ENCODE data around the gene OXSM. TPM values are rescaled to one million over a fixed set of nuclear protein-coding genes. Genes with fewer than 3 reads are reported as not detected.

OXSM gene
- total RNA-seq, 6 experiments from 2014 or later = 6.5 to 12.2 (median 7.8) TPM

GRCh38 chr3:25830373-25831280 is 40.7 kb downstream of the OXSM start:
- H3K4me3 Mint-ChIP-seq = no peak overlapping the region
- H3K27ac Mint-ChIP-seq = no peak overlapping the region
- H3K36me3 Mint-ChIP-seq (ENCODE audit: low read depth) = no peaks in the 10 kb centered on the region
- DNase-seq = no peak
- no peaks in the 10 kb centered on the region for H3K9me3 Mint-ChIP-seq
- peaks cover 4% of the 10 kb centered on the region for H3K27me3 Mint-ChIP-seq (ENCODE audit: insufficient read depth)
- TF ChIP-seq CTCF (IDR thresholded peaks at IDR 0.05) = no peak
- H3K4me1 Mint-ChIP-seq (ENCODE audit: low read depth) = no peaks in the 10 kb centered on the region

- no peak overlapping the region for H3K27ac Mint-ChIP-seq
- no peaks in the 10 kb centered on the region for H3K36me3 Mint-ChIP-seq (ENCODE audit: low read depth)
- H3K4me1 Mint-ChIP-seq (ENCODE audit: low read depth) = no peaks in the 10 kb centered on the region
- H3K4me3 Mint-ChIP-seq = no peak overlapping the region
- peak; percentile 33 for DNase-seq
- peaks cover 3% of the 10 kb centered on the region for H3K27me3 Mint-ChIP-seq (ENCODE audit: insufficient read depth)
- no peaks in the 10 kb centered on the region for H3K9me3 Mint-ChIP-seq
- TF ChIP-seq CTCF (IDR thresholded peaks at IDR 0.05) = peak; percentile 54; the same call in 1 of the 2 replicates
Observed at GRCh38 chr3:25831578-25831977, 41.7 kb downstream of the OXSM start.

GRCh38 chr3:25834346-25834745 is 44.5 kb downstream of the OXSM start:
- H3K27ac Mint-ChIP-seq = no peak overlapping the region
- H3K4me3 Mint-ChIP-seq = no peak overlapping the region
- no peaks in the 10 kb centered on the region for H3K4me1 Mint-ChIP-seq (ENCODE audit: low read depth)
- TF ChIP-seq CTCF (IDR thresholded peaks at IDR 0.05) = no peak
- peaks cover 2% of the 10 kb centered on the region for H3K27me3 Mint-ChIP-seq (ENCODE audit: insufficient read depth)
- H3K9me3 Mint-ChIP-seq = no peaks in the 10 kb centered on the region
- no peaks in the 10 kb centered on the region for H3K36me3 Mint-ChIP-seq (ENCODE audit: low read depth)
- DNase-seq = no peak

- H3K9me3 Mint-ChIP-seq = no peaks in the 10 kb centered on the region
- no peak overlapping the region for H3K27ac Mint-ChIP-seq
- H3K4me3 Mint-ChIP-seq = no peak overlapping the region
- no peaks in the 10 kb centered on the region for H3K36me3 Mint-ChIP-seq (ENCODE audit: low read depth)
- H3K27me3 Mint-ChIP-seq (ENCODE audit: insufficient read depth) = peaks cover 2% of the 10 kb centered on the region
- no peak for TF ChIP-seq CTCF (IDR thresholded peaks at IDR 0.05)
- no peaks in the 10 kb centered on the region for H3K4me1 Mint-ChIP-seq (ENCODE audit: low read depth)
- no peak for DNase-seq
Observed at GRCh38 chr3:25836579-25836978, 46.7 kb downstream of the OXSM start.

- DNase-seq = no peak
- Mint-ChIP-seq H3K27ac (no peak overlapping the region), H3K9me3 (no peaks in the 10 kb centered on the region), H3K4me1 (ENCODE audit: low read depth) (no peaks in the 10 kb centered on the region), H3K27me3 (ENCODE audit: insufficient read depth) (peaks cover 2% of the 10 kb centered on the region), H3K4me3 (no peak overlapping the region), H3K36me3 (ENCODE audit: low read depth) (no peaks in the 10 kb centered on the region)
- no peak for TF ChIP-seq CTCF (IDR thresholded peaks at IDR 0.05)
Observed at GRCh38 chr3:25837038-25837437, 47.1 kb downstream of the OXSM start.
